GM18861 (cell line): ENCODE results near the gene IGFBP2.

Experiments
- ATAC-seq: cut with Tn5 transposase; IDR thresholded peaks from one replicate; pipeline ENCODE4 v1.9.1; 2021; ENCODE audit not compliant: unreplicated experiment

The IGFBP2 gene

GRCh38 chr2:216700088-216700567 is 66.9 kb downstream of the IGFBP2 start:
- no peak for ATAC-seq

- no peak for ATAC-seq
These were observed 67.6 kb downstream of the IGFBP2 start for GRCh38 chr2:216700781-216701180.

GRCh38 chr2:216701544-216701943 is 68.3 kb downstream of the IGFBP2 start:
- ATAC-seq, result no peak

- no peak for ATAC-seq
These were observed 69.5 kb downstream of the IGFBP2 start for GRCh38 chr2:216702756-216703155.

- no peak for ATAC-seq
These were observed 77.5 kb downstream of the IGFBP2 start for GRCh38 chr2:216710551-216711301.

GRCh38 chr2:216711348-216711747 is 78.1 kb downstream of the IGFBP2 start:
- no peak for ATAC-seq

- ATAC-seq, result no peak
These were observed 80.6 kb downstream of the IGFBP2 start for GRCh38 chr2:216713691-216714336.
